Astrocyte (in vitro differentiated cells and primary cell): ENCODE data around the gene KLF11. TPM values are rescaled to one million over a fixed set of nuclear protein-coding genes. Genes with fewer than 3 reads are reported as not detected.

ENCODE experiments used
- DNase-seq: peaks from one replicate; pipeline ENCODE4 v3.0.0-alpha.2; 2010; ENCODE audit warnings: low read depth
- FAIRE-seq: peaks from 2 replicates; lab custom pipeline; 2011; peaks lifted over from hg19 to GRCh38; lab: Jason Lieb, UNC
- H2AFZ ChIP-seq: 2 replicates; pipeline ENCODE4 v1.6.0; 2012; ENCODE audit warnings: low read depth, low read length, inconsistent platforms
- H3K27ac ChIP-seq: 2 replicates; pipeline ENCODE4 v1.5.1; 2011; ENCODE audit warnings: low read depth, low read length, inconsistent platforms
- H3K27me3 ChIP-seq: 2 replicates; pipeline ENCODE4 v1.6.0; 2011; ENCODE audit warnings: low read length, inconsistent platforms; ENCODE audit not compliant: insufficient read depth
- H3K36me3 ChIP-seq: 2 replicates; pipeline ENCODE4 v1.5.1; 2011; ENCODE audit warnings: low read length, inconsistent platforms; ENCODE audit not compliant: insufficient read depth
- H3K4me1 ChIP-seq: 2 replicates; pipeline ENCODE4 v1.5.1; 2011; ENCODE audit warnings: low read length, inconsistent platforms; ENCODE audit not compliant: insufficient read depth
- H3K4me2 ChIP-seq: 2 replicates; pipeline ENCODE4 v1.6.0; 2012; ENCODE audit warnings: low read length, inconsistent platforms
- H3K4me3 ChIP-seq: 2 replicates; pipeline ENCODE4 v1.5.1; 2011; ENCODE audit warnings: low read depth, mild to moderate bottlenecking, low read length, inconsistent platforms; ENCODE audit not compliant: insufficient read depth
- H3K79me2 ChIP-seq: 2 replicates; pipeline ENCODE4 v1.6.0; 2012; ENCODE audit warnings: mild to moderate bottlenecking, low read length, inconsistent platforms; ENCODE audit not compliant: insufficient read depth
- H3K9ac ChIP-seq: 2 replicates; pipeline ENCODE4 v1.6.0; 2012; ENCODE audit warnings: mild to moderate bottlenecking, low read length, inconsistent platforms
- H3K9me3 ChIP-seq: 2 replicates; pipeline ENCODE4 v1.5.1; 2012; ENCODE audit warnings: low read depth, mild to moderate bottlenecking, low read length, inconsistent platforms; ENCODE audit not compliant: insufficient read depth
- H4K20me1 ChIP-seq: 2 replicates; pipeline ENCODE4 v1.6.0; 2012; ENCODE audit warnings: low read length, inconsistent platforms; ENCODE audit not compliant: insufficient read depth
- H3K27ac Mint-ChIP-seq: one replicate; pipeline ENCODE4 v1.8.0; 2021; ENCODE audit warnings: mild to moderate bottlenecking, mixed read lengths; ENCODE audit not compliant: unreplicated experiment
- H3K27me3 Mint-ChIP-seq: one replicate; pipeline ENCODE4 v1.8.0; 2021; ENCODE audit warnings: low read depth, mixed read lengths; ENCODE audit not compliant: unreplicated experiment
- H3K36me3 Mint-ChIP-seq: one replicate; pipeline ENCODE4 v1.8.0; 2021; ENCODE audit warnings: low read depth, mixed read lengths; ENCODE audit not compliant: unreplicated experiment
- H3K4me1 Mint-ChIP-seq: one replicate; pipeline ENCODE4 v1.8.0; 2021; ENCODE audit warnings: low read depth, mixed read lengths; ENCODE audit not compliant: unreplicated experiment
- H3K4me3 Mint-ChIP-seq: one replicate; pipeline ENCODE4 v1.8.0; 2021; ENCODE audit warnings: mild to moderate bottlenecking, moderate library complexity, mixed read lengths; ENCODE audit not compliant: unreplicated experiment
- H3K9me3 Mint-ChIP-seq: one replicate; pipeline ENCODE4 v1.8.0; 2021; ENCODE audit warnings: mild to moderate bottlenecking, mixed read lengths; ENCODE audit not compliant: unreplicated experiment
- EZH2 ChIP-seq: IDR thresholded peaks from 2 replicates; pipeline ENCODE4 v1.6.1; 2012; ENCODE audit warnings: mild to moderate bottlenecking, low read length, inconsistent platforms; ENCODE audit not compliant: insufficient read depth
- total RNA-seq: library from RNA; stranded (reverse); gene quantifications from 2 replicates; pipeline ENCODE4 v1.2.1, GENCODE V29; 2021
- TF ChIP-seq, protein P1 (sequence below): IDR thresholded peaks from 2 replicates; pipeline ENCODE4 v1.5.1; 2011; ENCODE audit warnings: low read depth, mild to moderate bottlenecking, inconsistent platforms, low read length, moderate library complexity; ENCODE audit not compliant: insufficient read depth

The KLF11 gene
- total RNA-seq, 1 donor from 2014 or later: 9.8 TPM

GRCh38 chr2:10084223-10084865 is 41.0 kb downstream of the KLF11 start:
- no peaks in the 10 kb centered on the region for H3K36me3 ChIP-seq
- no peak overlapping the region for H3K4me3 Mint-ChIP-seq
- H3K9me3 Mint-ChIP-seq: peaks cover 1% of the 10 kb centered on the region
- no peaks in the 10 kb centered on the region for H3K9me3 ChIP-seq
- no peak for DNase-seq
- peaks cover 40% of the 10 kb centered on the region for H3K27me3 Mint-ChIP-seq
- peaks cover 24% of the 10 kb centered on the region for H3K27me3 ChIP-seq
- no peak overlapping the region for H3K4me2 ChIP-seq
- H3K4me1 ChIP-seq: peaks cover 8% of the 10 kb centered on the region
- H3K27ac ChIP-seq: no peak overlapping the region
- H3K79me2 ChIP-seq: no peaks in the 10 kb centered on the region
- no peak overlapping the region for H3K27ac Mint-ChIP-seq
- H2AFZ ChIP-seq: no peak overlapping the region
- H3K9ac ChIP-seq: no peak overlapping the region
- no peaks in the 10 kb centered on the region for H4K20me1 ChIP-seq
- H3K4me3 ChIP-seq: no peak overlapping the region
- H3K36me3 Mint-ChIP-seq: peaks cover 4% of the 10 kb centered on the region
- peaks cover 15% of the 10 kb centered on the region for H3K4me1 Mint-ChIP-seq
- TF ChIP-seq EZH2: no peak
- TF ChIP-seq, protein P1, sequence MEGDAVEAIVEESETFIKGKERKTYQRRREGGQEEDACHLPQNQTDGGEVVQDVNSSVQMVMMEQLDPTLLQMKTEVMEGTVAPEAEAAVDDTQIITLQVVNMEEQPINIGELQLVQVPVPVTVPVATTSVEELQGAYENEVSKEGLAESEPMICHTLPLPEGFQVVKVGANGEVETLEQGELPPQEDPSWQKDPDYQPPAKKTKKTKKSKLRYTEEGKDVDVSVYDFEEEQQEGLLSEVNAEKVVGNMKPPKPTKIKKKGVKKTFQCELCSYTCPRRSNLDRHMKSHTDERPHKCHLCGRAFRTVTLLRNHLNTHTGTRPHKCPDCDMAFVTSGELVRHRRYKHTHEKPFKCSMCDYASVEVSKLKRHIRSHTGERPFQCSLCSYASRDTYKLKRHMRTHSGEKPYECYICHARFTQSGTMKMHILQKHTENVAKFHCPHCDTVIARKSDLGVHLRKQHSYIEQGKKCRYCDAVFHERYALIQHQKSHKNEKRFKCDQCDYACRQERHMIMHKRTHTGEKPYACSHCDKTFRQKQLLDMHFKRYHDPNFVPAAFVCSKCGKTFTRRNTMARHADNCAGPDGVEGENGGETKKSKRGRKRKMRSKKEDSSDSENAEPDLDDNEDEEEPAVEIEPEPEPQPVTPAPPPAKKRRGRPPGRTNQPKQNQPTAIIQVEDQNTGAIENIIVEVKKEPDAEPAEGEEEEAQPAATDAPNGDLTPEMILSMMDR: no peak
- FAIRE-seq: no peak

DNA sequence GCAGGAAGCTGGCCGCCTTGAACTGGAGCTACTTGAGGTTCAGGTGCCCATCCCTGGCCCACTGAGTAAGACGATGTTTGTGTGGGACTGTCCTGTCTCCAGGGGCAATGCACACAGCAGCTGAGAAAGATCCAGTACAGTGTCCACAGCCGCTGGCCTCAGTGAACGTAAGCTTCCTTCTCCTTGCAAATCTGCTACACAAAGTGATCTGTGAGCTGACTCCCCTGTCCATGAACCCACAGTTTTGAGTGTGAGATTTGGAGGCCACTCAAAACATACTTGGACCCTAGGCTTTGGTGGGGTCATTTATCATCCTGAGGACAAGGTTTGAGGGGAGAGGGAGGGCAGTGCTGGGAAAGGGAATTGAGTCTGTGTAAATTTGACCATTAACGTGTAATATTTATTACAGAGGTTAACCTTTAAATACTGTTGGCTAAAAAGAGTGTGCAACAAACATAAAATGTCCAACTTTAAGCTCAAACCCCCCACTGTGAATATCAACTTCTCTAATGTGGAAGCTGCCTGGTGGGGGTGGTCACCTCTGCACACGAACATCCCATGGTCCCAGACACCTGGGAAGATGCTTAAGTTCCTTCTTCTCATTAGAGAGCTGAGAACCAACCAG is 41.8 kb downstream of the KLF11 start:
- DNase-seq (no peak), FAIRE-seq (no peak)
- peaks cover 8% of the 10 kb centered on the region for H3K4me1 ChIP-seq
- H3K4me3 Mint-ChIP-seq: no peak overlapping the region
- H3K9me3 ChIP-seq: no peaks in the 10 kb centered on the region
- H3K79me2 ChIP-seq: no peaks in the 10 kb centered on the region
- peaks cover 4% of the 10 kb centered on the region for H3K36me3 Mint-ChIP-seq
- no peak overlapping the region for H3K4me3 ChIP-seq
- H3K27ac Mint-ChIP-seq: no peak overlapping the region
- H3K4me1 Mint-ChIP-seq: peaks cover 15% of the 10 kb centered on the region
- no peak overlapping the region for H3K27ac ChIP-seq
- no peak overlapping the region for H3K4me2 ChIP-seq
- H3K9me3 Mint-ChIP-seq: peaks cover 1% of the 10 kb centered on the region
- peaks cover 31% of the 10 kb centered on the region for H3K27me3 ChIP-seq
- H4K20me1 ChIP-seq: no peaks in the 10 kb centered on the region
- H3K27me3 Mint-ChIP-seq: peaks cover 45% of the 10 kb centered on the region
- TF ChIP-seq, protein P1: no peak
- TF ChIP-seq EZH2: no peak
- H3K36me3 ChIP-seq: no peaks in the 10 kb centered on the region
- H3K9ac ChIP-seq: no peak overlapping the region
- H2AFZ ChIP-seq: no peak overlapping the region

GRCh38 chr2:10085668-10086059 is 42.3 kb downstream of the KLF11 start:
- no peak for FAIRE-seq
- H3K4me3 Mint-ChIP-seq: no peak overlapping the region
- peaks cover 4% of the 10 kb centered on the region for H3K36me3 Mint-ChIP-seq
- H3K9me3 ChIP-seq: no peaks in the 10 kb centered on the region
- no peak overlapping the region for H3K4me3 ChIP-seq
- H3K36me3 ChIP-seq: no peaks in the 10 kb centered on the region
- H3K4me1 Mint-ChIP-seq: peaks cover 15% of the 10 kb centered on the region
- H3K9me3 Mint-ChIP-seq: peaks cover 1% of the 10 kb centered on the region
- H3K27ac ChIP-seq: no peak overlapping the region
- H3K4me2 ChIP-seq: no peak overlapping the region
- no peak overlapping the region for H3K9ac ChIP-seq
- H2AFZ ChIP-seq: no peak overlapping the region
- H3K27ac Mint-ChIP-seq: no peak overlapping the region
- no peaks in the 10 kb centered on the region for H3K79me2 ChIP-seq
- H4K20me1 ChIP-seq: no peaks in the 10 kb centered on the region
- H3K27me3 Mint-ChIP-seq: peaks cover 45% of the 10 kb centered on the region
- peaks cover 7% of the 10 kb centered on the region for H3K4me1 ChIP-seq
- H3K27me3 ChIP-seq: peaks cover 37% of the 10 kb centered on the region
- TF ChIP-seq, protein P1: no peak
- no peak for TF ChIP-seq EZH2
- DNase-seq: no peak
